Hepatocyte (in vitro differentiated cells): ENCODE results near the gene PIGB. TPM values are rescaled to one million over a fixed set of nuclear protein-coding genes. Genes with fewer than 3 reads are reported as not detected.

Source experiments
- DNase-seq: peaks from one replicate; pipeline ENCODE4 v3.0.0-alpha.2; 2016; ENCODE audit warnings: low spot score
- H2AFZ ChIP-seq: fragments of 200-600 bp; sonication (generic); 2 replicates; pipeline ENCODE4 v1.6.0; 2016; ENCODE audit warnings: antibody characterized with exemption, mild to moderate bottlenecking
- H3K27ac ChIP-seq: fragments of 200-600 bp; sonication (generic); 2 replicates; pipeline ENCODE4 v1.5.1; 2016; ENCODE audit warnings: mild to moderate bottlenecking
- H3K27me3 ChIP-seq: fragments of 200-600 bp; sonication (generic); 2 replicates; pipeline ENCODE4 v1.6.1; 2016
- H3K36me3 ChIP-seq: fragments of 200-600 bp; sonication (generic); replicated peaks from 2 replicates; pipeline ENCODE4 v1.5.1; 2016; ENCODE audit warnings: low read depth; ENCODE audit not compliant: insufficient read depth
- H3K4me1 ChIP-seq: fragments of 200-600 bp; sonication (generic); 2 replicates; pipeline ENCODE4 v1.5.1; 2016; ENCODE audit warnings: mild to moderate bottlenecking, moderate library complexity; ENCODE audit not compliant: insufficient read depth
- H3K4me2 ChIP-seq: fragments of 200-600 bp; sonication (generic); 2 replicates; pipeline ENCODE4 v1.6.0; 2016
- H3K4me3 ChIP-seq: fragments of 200-600 bp; sonication (generic); 2 replicates; pipeline ENCODE4 v1.5.1; 2016; ENCODE audit warnings: mild to moderate bottlenecking
- H3K79me2 ChIP-seq: fragments of 200-600 bp; sonication (generic); 2 replicates; pipeline ENCODE4 v1.6.0; 2017; ENCODE audit warnings: mild to moderate bottlenecking
- H3K9me2 ChIP-seq: fragments of 200-600 bp; sonication (generic); replicated peaks from 2 replicates; pipeline ENCODE4 v1.6.0; 2017; ENCODE audit warnings: mild to moderate bottlenecking; ENCODE audit not compliant: insufficient read depth
- H3K9me3 ChIP-seq: fragments of 200-600 bp; sonication (generic); 2 replicates; pipeline ENCODE4 v1.5.1; 2016; ENCODE audit warnings: low read depth, mild to moderate bottlenecking
- H4K20me1 ChIP-seq: fragments of 200-600 bp; sonication (generic); 2 replicates; pipeline ENCODE4 v1.6.0; 2016; ENCODE audit warnings: mild to moderate bottlenecking; ENCODE audit not compliant: insufficient read depth, poor library complexity, severe bottlenecking
- CTCF ChIP-seq: fragments of 200-600 bp; sonication (generic); IDR thresholded peaks from 2 replicates; pipeline ENCODE4 v1.5.1; 2016; ENCODE audit warnings: antibody characterized with exemption, mild to moderate bottlenecking; ENCODE audit not compliant: poor library complexity
- EZH2 ChIP-seq: fragments of 200-600 bp; sonication (generic); IDR thresholded peaks from 2 replicates; pipeline ENCODE4 v1.6.1; 2016; ENCODE audit warnings: antibody characterized with exemption, mild to moderate bottlenecking, borderline replicate concordance
- EZH2phosphoT487 ChIP-seq: fragments of 200-600 bp; sonication (generic); IDR thresholded peaks from one replicate; pipeline ENCODE4 v1.6.1; 2018; ENCODE audit warnings: antibody characterized with exemption, mild to moderate bottlenecking, low read depth, moderate library complexity; ENCODE audit not compliant: unreplicated experiment, severe bottlenecking
- WGBS: methylation state at CpG from one replicate; pipeline ENCODE4 v1.1.6; 2016; ENCODE audit warnings: low lambda C conversion rate; ENCODE audit errors: missing lambda C conversion rate; 5-methylcytosine and 5-hydroxymethylcytosine counted together
- polyA plus RNA-seq: library from polyadenylated mRNA; unstranded; fragments of >200 nt; fragmentation: Nextera tagmentation; extraction: Ambion mirVana; gene quantifications from 2 replicates; pipeline ENCODE4 v1.2.1, GENCODE V29; 2016
- total RNA-seq: library from RNA; depleted of rRNA; stranded (reverse); fragments of >200 nt; gene quantifications from 2 replicates; pipeline ENCODE4 v1.2.3, GENCODE V29; 2014

Gene PIGB
- total RNA-seq (9.0 and 12.1 TPM in 2 replicates), polyA plus RNA-seq (13.5 and 16.9 TPM in 2 replicates)

- peak within 1 kb of the TSS; percentile 91 for H3K27ac ChIP-seq
- peaks cover 23% of the 10 kb centered on the region for H3K79me2 ChIP-seq
- H2AFZ ChIP-seq = peak within 1 kb of the TSS; percentile 90
- TF ChIP-seq EZH2phosphoT487 = no peak
- no peak for TF ChIP-seq CTCF
- no peaks in the 10 kb centered on the region for H3K9me3 ChIP-seq
- H3K4me3 ChIP-seq = peak within 1 kb of the TSS; percentile 63
- peak within 1 kb of the TSS; percentile 79 for H3K4me2 ChIP-seq
- peak; percentile 90 for DNase-seq
- no peaks in the 10 kb centered on the region for H3K36me3 ChIP-seq
- no peaks in the 10 kb centered on the region for H3K27me3 ChIP-seq
- H4K20me1 ChIP-seq = no peaks in the 10 kb centered on the region
- H3K9me2 ChIP-seq = no peaks in the 10 kb centered on the region
- WGBS = 2% methylated on average over 47 of the region's 49 CpGs
- H3K4me1 ChIP-seq = peaks cover 6% of the 10 kb centered on the region
Observed at GRCh38 chr15:55318588-55319494, at the start of gene PIGB, which contains the start of gene PIGBOS1. PIGB (plus strand) TSS chr15:55319222; CDS start chr15:55319251, 29 bp downstream. PIGBOS1 (minus strand) TSS chr15:55319123; CDS start chr15:55317792, 1,331 bp downstream.

GRCh38 chr15:55270291-55270690 is 48.7 kb upstream of the PIGB start:
- no peak for TF ChIP-seq EZH2phosphoT487
- no peak for TF ChIP-seq CTCF
- no peak for TF ChIP-seq EZH2
- Histone ChIP-seq H3K27me3 (no peaks in the 10 kb centered on the region), H3K4me1 (peaks cover 7% of the 10 kb centered on the region), H3K4me2 (no peak overlapping the region), H2AFZ (no peak overlapping the region), H3K9me2 (no peaks in the 10 kb centered on the region), H3K27ac (no peak overlapping the region), H3K36me3 (no peaks in the 10 kb centered on the region), H3K79me2 (peaks cover 49% of the 10 kb centered on the region), H3K9me3 (no peaks in the 10 kb centered on the region), H4K20me1 (no peaks in the 10 kb centered on the region), H3K4me3 (no peak overlapping the region)
- no peak for DNase-seq
- 69% methylated on average over 6 of the region's 6 CpGs for WGBS

GRCh38 chr15:55276324-55276723 is 42.7 kb upstream of the PIGB start:
- no peaks in the 10 kb centered on the region for H3K9me3 ChIP-seq
- TF ChIP-seq EZH2phosphoT487 = no peak
- TF ChIP-seq CTCF = no peak
- no peak for TF ChIP-seq EZH2

More at GRCh38 chr15:55276324-55276723, 42.7 kb upstream of the PIGB start:
- Histone ChIP-seq H2AFZ (no peak overlapping the region), H4K20me1 (no peaks in the 10 kb centered on the region), H3K4me1 (peaks cover 6% of the 10 kb centered on the region), H3K27ac (no peak overlapping the region), H3K27me3 (no peaks in the 10 kb centered on the region), H3K36me3 (no peaks in the 10 kb centered on the region), H3K4me3 (no peak overlapping the region), H3K9me2 (no peaks in the 10 kb centered on the region), H3K79me2 (peaks cover 59% of the 10 kb centered on the region), H3K4me2 (no peak overlapping the region)
- 94% methylated on average over 5 of the region's 5 CpGs for WGBS
- no peak for DNase-seq
